ENCODE data around the gene PCNX1. TPM values are rescaled to one million over a fixed set of nuclear protein-coding genes. Genes with fewer than 3 reads are reported as not detected.

Gene PCNX1
- total RNA-seq, 1 experiment from 2014 or later, result 48.0 TPM

- Histone ChIP-seq H3K9me3 (ENCODE audit: control insufficient read depth, low read depth, low read length) (no peaks in the 10 kb centered on the region), H3K23ac (ENCODE audit: insufficient read length, low read depth, low read length) (no peak overlapping the region), H3K14ac (ENCODE audit: insufficient read depth, low read length) (no peak overlapping the region), H2BK5ac (ENCODE audit: insufficient read length, low read length) (no peak overlapping the region), H3K23me2 (ENCODE audit: insufficient read length, low read depth, low read length, poor library complexity, severe bottlenecking) (no peaks in the 10 kb centered on the region), H2BK15ac (ENCODE audit: low read depth, low read length) (no peak overlapping the region), H3K4me2 (ENCODE audit: insufficient read depth, insufficient read length, low read length) (no peak overlapping the region), H3K18ac (ENCODE audit: insufficient read length, low read depth, low read length) (no peak overlapping the region), H3T11ph (ENCODE audit: low read length) (no peak overlapping the region), H2AFZ (ENCODE audit: low read length) (no peak overlapping the region), H3K4ac (ENCODE audit: low read depth, low read length) (no peak overlapping the region), H4K8ac (replicated peaks; ENCODE audit: insufficient read length, low read depth, low read length) (no peak overlapping the region), H4K20me1 (ENCODE audit: control insufficient read depth, insufficient read depth, insufficient read length) (no peaks in the 10 kb centered on the region), H2AK5ac (ENCODE audit: insufficient read length, low read length) (no peak overlapping the region), H4K91ac (ENCODE audit: insufficient read length, low read depth, low read length) (no peak overlapping the region), H3K27me3 (ENCODE audit: insufficient read depth, low read length) (no peaks in the 10 kb centered on the region), H2BK12ac (ENCODE audit: insufficient read length, low read depth, low read length) (no peak overlapping the region), H4K5ac (ENCODE audit: insufficient read length, low read depth, low read length) (no peak overlapping the region), H3K4me1 (ENCODE audit: insufficient read depth, low read length) (no peaks in the 10 kb centered on the region; the same call in 1 of the 2 replicates), H2BK120ac (ENCODE audit: low read depth, low read length, poor library complexity, severe bottlenecking) (no peak overlapping the region), H3K56ac (ENCODE audit: insufficient read length, low read depth, low read length) (no peak overlapping the region), H3K27ac (ENCODE audit: insufficient read length, low read depth, low read length) (no peak overlapping the region), H3K79me1 (ENCODE audit: insufficient read depth, low read depth, low read length, poor library complexity, severe bottlenecking) (no peaks in the 10 kb centered on the region), H2BK20ac (ENCODE audit: low read depth, low read length, poor library complexity, severe bottlenecking) (no peak overlapping the region), H3K9ac (ENCODE audit: extremely low read depth, insufficient read length, low read length) (no peak overlapping the region), H3K79me2 (ENCODE audit: insufficient read depth, low read length) (no peaks in the 10 kb centered on the region)
- peaks cover 9 to 14% of the 10 kb centered on the region in 2 experiments for H3K9me3 Mint-ChIP-seq
- peaks cover 0 to 10% (median 6%) of the 10 kb centered on the region in 3 experiments; a peak in 4 of 7 replicates for H3K36me3 Mint-ChIP-seq (ENCODE audit: insufficient read depth in 1 of 3, low read depth in 3 of 3)
- H3K4me1 Mint-ChIP-seq, result peaks cover 10 to 14% of the 10 kb centered on the region in 2 experiments
- no peak overlapping the region for H3K4me3 Mint-ChIP-seq
- H3K27me3 Mint-ChIP-seq (ENCODE audit: low read depth), result no peaks in the 10 kb centered on the region; the same call in 1 of the 2 replicates
- TF ChIP-seq CTCF (conservative IDR thresholded peaks at IDR 0.05), result no peak
- no CpG with 5 or more reads among the region's 4 CpGs for WGBS (ENCODE audit: extremely low coverage, insufficient read length, low lambda C conversion rate)
- DNase-seq, result peak; percentile 4
- no peak overlapping the region for H3K27ac Mint-ChIP-seq
Observed at GRCh38 chr14:71135911-71136310, 228.7 kb downstream of the PCNX1 start.

Data from H9 (cell line).